HepG2 (cell line): Measurements from ENCODE around the gene ZNF324B. TPM values are rescaled to one million over a fixed set of nuclear protein-coding genes. Genes with fewer than 3 reads are reported as not detected.

Source experiments
- AHDC1 ChIP-seq: sonication (generic); formaldehyde crosslinking; IDR thresholded peaks from 2 replicates; pipeline ENCODE4 v1.5.1; 2020; ENCODE audit warnings: mild to moderate bottlenecking, missing genetic modification reagents, borderline replicate concordance
- CBX5 ChIP-seq: sonication (generic); formaldehyde crosslinking; IDR thresholded peaks from 2 replicates; pipeline ENCODE4 v1.4.0; 2020; ENCODE audit warnings: missing genetic modification reagents, borderline replicate concordance
- GTF2F1 ChIP-seq: fragments of 150-350 bp; IDR thresholded peaks from 2 replicates; pipeline ENCODE4 v1.6.1; 2014; ENCODE audit warnings: low read length
- HCFC1 ChIP-seq: fragments of 150-350 bp; IDR thresholded peaks from 2 replicates; pipeline ENCODE4 v1.6.1; 2014; ENCODE audit warnings: low read depth, low read length
- MIXL1 ChIP-seq: IDR thresholded peaks from 2 replicates; pipeline ENCODE4 v1.6.1; 2016
- NFKBIZ ChIP-seq: IDR thresholded peaks from 2 replicates; pipeline ENCODE4 v1.6.1; 2018; ENCODE audit warnings: missing genetic modification reagents, missing compliant biosample characterization
- SKI ChIP-seq: fragments of 450-650 bp; IDR thresholded peaks from one replicate; pipeline ENCODE4 v1.6.1; 2018; ENCODE audit warnings: mild to moderate bottlenecking; ENCODE audit not compliant: partially characterized antibody
- SMAD3 ChIP-seq: sonication (generic); formaldehyde crosslinking; IDR thresholded peaks from 2 replicates; pipeline ENCODE4 v1.4.0; 2020; ENCODE audit warnings: missing genetic modification reagents
- SMC3 ChIP-seq: IDR thresholded peaks from 2 replicates; pipeline ENCODE4 v1.6.1; 2011; ENCODE audit warnings: low read length, improper control_type of control experiment
- SYNCRIP ChIP-seq: fragments of 200-400 bp; formaldehyde crosslinking; IDR thresholded peaks from 2 replicates; pipeline ENCODE4 v1.6.1; 2018; ENCODE audit warnings: mild to moderate bottlenecking, low read depth, low read length; ENCODE audit not compliant: insufficient read depth
- TAF15 ChIP-seq: fragments of 200-400 bp; formaldehyde crosslinking; IDR thresholded peaks from one replicate; pipeline ENCODE4 v1.6.1; 2018; ENCODE audit warnings: mild to moderate bottlenecking, low read depth, low read length; ENCODE audit not compliant: poor library complexity, severe bottlenecking
- TFAP4 ChIP-seq: sonication (generic); IDR thresholded peaks from 2 replicates; pipeline ENCODE4 v1.6.1; 2016; ENCODE audit warnings: low read depth, borderline replicate concordance
- TOE1 ChIP-seq: sonication (generic); formaldehyde crosslinking; IDR thresholded peaks from 2 replicates; pipeline ENCODE4 v1.4.0; 2020; ENCODE audit warnings: mild to moderate bottlenecking, missing genetic modification reagents
- YEATS4 ChIP-seq: sonication (generic); formaldehyde crosslinking; IDR thresholded peaks from 2 replicates; pipeline ENCODE4 v1.4.0; 2020; ENCODE audit warnings: missing genetic modification reagents, borderline replicate concordance
- ZBTB7A ChIP-seq: sonication (generic); formaldehyde crosslinking; IDR thresholded peaks from 2 replicates; pipeline ENCODE4 v1.8.0; 2022; ENCODE audit warnings: mild to moderate bottlenecking, missing genetic modification reagents
- ZMYM4 ChIP-seq: sonication (generic); formaldehyde crosslinking; IDR thresholded peaks from 2 replicates; pipeline ENCODE4 v1.8.1; 2023; ENCODE audit warnings: mild to moderate bottlenecking, missing genetic modification reagents
- ZNF326 ChIP-seq: sonication (generic); formaldehyde crosslinking; IDR thresholded peaks from 2 replicates; pipeline ENCODE4 v1.4.0; 2020; ENCODE audit warnings: missing genetic modification reagents, borderline replicate concordance
- ZNF383 ChIP-seq: sonication (generic); formaldehyde crosslinking; IDR thresholded peaks from 2 replicates; pipeline ENCODE4 v1.4.0; 2020; ENCODE audit warnings: missing genetic modification reagents, mild to moderate bottlenecking, borderline replicate concordance
- ZNF432 ChIP-seq: sonication (generic); formaldehyde crosslinking; IDR thresholded peaks from 2 replicates; pipeline ENCODE4 v1.5.0; 2020; ENCODE audit warnings: missing genetic modification reagents, mild to moderate bottlenecking, borderline replicate concordance
- ZNF652 ChIP-seq: IDR thresholded peaks from 2 replicates; pipeline ENCODE4 v1.6.1; 2016; ENCODE audit warnings: low read depth, borderline replicate concordance
- polyA plus RNA-seq, 8 experiments: library from polyadenylated mRNA; depleted of rRNA in 3 of 8; stranded (reverse) in 7 of 8; unstranded in 1 of 8; fragments of >200 nt; fragmentation: Illumina TruSeq in 4 of 8; extraction: Trizol in 4 of 8; gene quantifications; 2 replicates each; pipeline versions ENCODE4 v1.2.1 to v1.2.3, GENCODE V29; 2011 to 2016; ENCODE audit warnings: low read depth in 4 of 8, missing spikeins in 1 of 8, mixed read lengths in 1 of 8; ENCODE audit not compliant: insufficient read depth in 1 of 8
- total RNA-seq, 5 experiments: library from RNA; depleted of rRNA; stranded (reverse); fragments of >200 nt; fragmentation: Illumina TruSeq; extraction: Trizol; gene quantifications; 2 replicates each; pipeline ENCODE4 v1.2.3, GENCODE V29; 2016; ENCODE audit warnings: low read depth in 1 of 5
- TF ChIP-seq, protein P1 (sequence below): IDR thresholded peaks from 2 replicates; pipeline ENCODE4 v1.6.1; 2016; ENCODE audit warnings: low read depth
- TF ChIP-seq, protein P2 (sequence below): IDR thresholded peaks from 2 replicates; pipeline ENCODE4 v1.6.1; 2012; ENCODE audit warnings: inconsistent platforms
- TF ChIP-seq, protein P3 (sequence below): sonication (generic); formaldehyde crosslinking; IDR thresholded peaks from 2 replicates; pipeline ENCODE4 v1.4.0; 2020; ENCODE audit warnings: mild to moderate bottlenecking, missing genetic modification reagents

ZNF324B gene
- total and polyA plus RNA-seq, 2 of the 13 experiments (the other 11 are each of a cell fraction or from before 2014, with no cell fraction given), result 0.53 to 3.0 TPM

- no peak for TF ChIP-seq ZNF432 (CRISPR knock-in tag)
- no peak for TF ChIP-seq ZNF326 (CRISPR knock-in tag)
- peak; percentile 56 for TF ChIP-seq TAF15
- no peak for TF ChIP-seq GTF2F1
- peak; percentile 39; the same call in 1 of the 2 replicates for TF ChIP-seq TFAP4
- no peak for TF ChIP-seq ZBTB7A (CRISPR knock-in tag)
- no peak for TF ChIP-seq ZNF652
- no peak for TF ChIP-seq SMC3
- TF ChIP-seq, protein P1, sequence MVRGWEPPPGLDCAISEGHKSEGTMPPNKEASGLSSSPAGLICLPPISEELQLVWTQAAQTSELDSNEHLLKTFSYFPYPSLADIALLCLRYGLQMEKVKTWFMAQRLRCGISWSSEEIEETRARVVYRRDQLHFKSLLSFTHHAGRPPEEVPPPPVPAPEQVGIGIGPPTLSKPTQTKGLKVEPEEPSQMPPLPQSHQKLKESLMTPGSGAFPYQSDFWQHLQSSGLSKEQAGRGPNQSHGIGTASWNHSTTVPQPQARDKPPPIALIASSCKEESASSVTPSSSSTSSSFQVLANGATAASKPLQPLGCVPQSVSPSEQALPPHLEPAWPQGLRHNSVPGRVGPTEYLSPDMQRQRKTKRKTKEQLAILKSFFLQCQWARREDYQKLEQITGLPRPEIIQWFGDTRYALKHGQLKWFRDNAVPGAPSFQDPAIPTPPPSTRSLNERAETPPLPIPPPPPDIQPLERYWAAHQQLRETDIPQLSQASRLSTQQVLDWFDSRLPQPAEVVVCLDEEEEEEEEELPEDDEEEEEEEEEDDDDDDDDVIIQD (CRISPR knock-in tag), result no peak
- TF ChIP-seq SYNCRIP, result no peak
- no peak for TF ChIP-seq ZMYM4 (CRISPR knock-in tag)
- no peak for TF ChIP-seq TOE1
- no peak for TF ChIP-seq SKI
- no peak for TF ChIP-seq MIXL1 (CRISPR knock-in tag)
- TF ChIP-seq, protein P2, sequence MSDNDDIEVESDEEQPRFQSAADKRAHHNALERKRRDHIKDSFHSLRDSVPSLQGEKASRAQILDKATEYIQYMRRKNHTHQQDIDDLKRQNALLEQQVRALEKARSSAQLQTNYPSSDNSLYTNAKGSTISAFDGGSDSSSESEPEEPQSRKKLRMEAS, result peak; percentile 70
- TF ChIP-seq SMAD3 (CRISPR knock-in tag), result no peak
- TF ChIP-seq CBX5 (CRISPR knock-in tag), result no peak
- TF ChIP-seq, protein P3, sequence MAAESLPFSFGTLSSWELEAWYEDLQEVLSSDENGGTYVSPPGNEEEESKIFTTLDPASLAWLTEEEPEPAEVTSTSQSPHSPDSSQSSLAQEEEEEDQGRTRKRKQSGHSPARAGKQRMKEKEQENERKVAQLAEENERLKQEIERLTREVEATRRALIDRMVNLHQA (CRISPR knock-in tag), result no peak
- TF ChIP-seq YEATS4 (CRISPR knock-in tag), result peak; percentile 71
- TF ChIP-seq HCFC1, result peak; percentile 83
- 0 out of 2 replicates have a peak, but pooled peaks have one; percentile 25 for TF ChIP-seq NFKBIZ (CRISPR knock-in tag)
- no peak for TF ChIP-seq AHDC1 (CRISPR knock-in tag)
- TF ChIP-seq ZNF383, result no peak
Observed at GRCh38 chr19:58466760-58467589, 15.6 kb downstream of the ZNF324B start, which contains the start of gene ZNF324 (continued).
